NCI-H460 (cell line): ENCODE data around the gene TCTN1. TPM values are rescaled to one million over a fixed set of nuclear protein-coding genes. Genes with fewer than 3 reads are reported as not detected.
"Not testable (repeated sequence)": the region's sequence is repeated elsewhere in the genome, so short reads cannot be mapped to it uniquely, and the experiment has no call there.

Source experiments
- DNase-seq: peaks from one replicate; pipeline ENCODE4 v3.0.0-alpha.2; 2016; ENCODE audit warnings: low read depth; ENCODE audit errors: extremely low read depth
- polyA plus RNA-seq: library from polyadenylated mRNA; depleted of rRNA; stranded (reverse); fragments of >200 nt; gene quantifications from 2 replicates; pipeline ENCODE4 v1.2.3, GENCODE V29; 2014; cell fraction: nucleus; rRNA removed
- total RNA-seq: library from RNA; depleted of rRNA; stranded (reverse); fragments of >200 nt; shearing (Covaris generic); gene quantifications from 2 replicates; pipeline ENCODE4 v1.2.3, GENCODE V29; 2014; rRNA removed

TCTN1 gene
- total RNA-seq, result 38.8 and 42.6 TPM in 2 replicates
- polyA plus RNA-seq, result 68.0 and 94.7 TPM in 2 replicates

DNA sequence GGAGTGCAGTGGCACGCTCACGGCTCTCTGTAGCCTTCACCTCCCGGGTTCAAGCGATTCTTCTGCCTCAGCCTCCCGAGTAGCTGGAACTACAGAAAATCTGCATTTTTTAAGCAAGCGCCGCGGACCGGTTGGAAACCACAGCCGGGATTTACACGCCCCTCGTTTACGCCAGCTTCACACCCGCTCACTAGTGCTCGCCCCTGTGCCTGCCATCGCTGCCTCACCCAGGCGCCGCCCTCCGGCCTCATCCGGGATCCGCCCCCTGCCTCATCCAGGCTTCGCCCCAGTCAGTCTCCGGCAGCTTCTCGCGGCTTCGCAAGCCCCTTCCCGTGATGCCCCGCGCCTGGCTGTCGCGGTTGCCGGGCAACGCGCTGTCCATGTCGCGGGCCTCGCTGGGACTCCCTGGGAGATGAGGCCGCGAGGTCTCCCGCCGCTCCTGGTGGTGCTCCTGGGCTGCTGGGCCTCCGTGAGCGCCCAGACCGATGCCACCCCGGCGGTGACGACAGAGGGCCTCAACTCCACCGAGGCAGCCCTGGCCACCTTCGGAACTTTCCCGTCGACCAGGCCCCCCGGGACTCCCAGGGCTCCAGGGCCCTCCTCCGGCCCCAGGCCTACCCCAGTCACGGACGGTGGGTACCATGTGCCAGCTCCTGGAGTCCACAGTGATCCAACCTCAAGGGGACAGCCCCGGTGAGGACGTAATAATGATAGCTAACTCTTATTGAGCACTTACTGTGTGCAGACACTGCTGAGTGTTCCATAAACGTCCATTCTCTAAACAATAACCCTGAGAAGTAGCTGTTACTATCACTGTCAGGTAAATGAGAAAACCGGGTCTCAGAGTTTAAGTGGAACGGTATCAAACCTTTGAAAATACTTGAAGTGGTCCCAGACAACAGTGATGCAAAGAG, at the start of gene TCTN1:
Gene TCTN1 (plus strand): TSS at position 359 of the 914 bp plus-strand sequence. CDS start 54 bp downstream, at position 413.
- DNase-seq, result peak; percentile 92

DNA sequence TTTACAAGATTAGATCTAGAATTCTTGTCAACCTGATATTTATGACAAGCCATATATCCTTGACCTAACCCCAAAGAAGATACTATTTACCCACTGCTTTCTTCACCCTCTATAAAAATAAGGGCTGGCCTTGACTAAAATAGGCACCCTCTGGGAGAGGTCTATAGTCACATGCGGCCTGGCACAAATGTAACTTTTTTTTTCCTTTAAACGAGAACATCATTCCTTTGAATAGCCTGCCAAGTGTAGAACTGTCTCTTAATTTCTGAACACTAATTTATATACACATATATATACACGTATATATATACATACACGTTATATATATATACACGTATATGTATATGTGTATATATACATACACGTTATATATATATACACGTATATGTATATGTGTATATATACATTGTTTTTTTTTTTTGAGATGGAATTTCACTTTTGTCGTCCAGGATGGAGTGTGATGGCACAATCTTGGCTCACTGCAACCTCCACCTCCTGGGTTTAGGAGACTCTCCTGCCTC, 49.4 kb upstream of the TCTN1 start:
- DNase-seq, result no peak

DNA sequence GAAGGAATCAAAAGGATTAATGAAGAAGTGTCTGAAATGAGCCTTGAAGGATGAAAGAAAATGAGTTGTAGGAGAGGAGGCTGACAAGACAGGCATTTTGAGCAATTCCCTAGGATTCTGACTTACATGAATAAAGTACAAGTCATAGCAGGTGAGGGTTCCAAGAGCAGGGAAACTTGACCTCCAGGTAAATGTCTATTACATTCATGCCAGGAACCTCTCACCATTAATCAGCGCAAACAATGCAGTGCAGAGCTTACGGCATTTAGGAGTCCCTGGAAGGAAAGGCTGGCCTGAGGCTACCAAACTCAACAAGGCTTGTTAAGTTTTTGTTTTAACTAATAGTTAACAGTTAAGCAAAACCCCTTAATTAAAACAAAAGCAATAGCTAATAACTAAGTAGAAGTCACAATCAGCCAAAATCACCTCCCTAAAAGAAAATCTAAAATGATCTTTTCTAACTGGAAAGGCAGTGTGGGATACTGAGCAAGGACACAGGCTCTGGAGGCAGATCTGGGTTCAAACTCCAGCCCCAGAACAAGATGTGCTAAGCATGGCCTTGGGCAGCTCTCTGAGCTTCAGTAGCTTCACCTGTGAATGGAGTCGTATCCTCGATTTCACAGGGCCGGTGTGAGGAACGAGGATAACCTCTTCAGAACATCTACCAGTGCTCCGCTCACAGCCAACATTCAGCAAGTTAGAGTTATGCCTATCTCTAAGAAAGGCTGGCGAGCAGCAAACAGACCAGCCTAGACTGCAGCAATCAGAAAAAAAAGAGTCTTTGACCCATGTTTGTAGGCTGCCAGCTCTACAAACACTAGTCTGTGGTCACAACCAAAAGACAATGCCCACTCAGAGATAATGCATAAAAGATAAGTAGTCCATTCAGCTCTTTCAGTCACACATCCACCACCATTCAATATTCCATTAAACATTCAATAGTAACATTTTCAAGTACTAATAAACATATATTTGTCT, 47.7 kb upstream of the TCTN1 start:
- no peak for DNase-seq

DNA sequence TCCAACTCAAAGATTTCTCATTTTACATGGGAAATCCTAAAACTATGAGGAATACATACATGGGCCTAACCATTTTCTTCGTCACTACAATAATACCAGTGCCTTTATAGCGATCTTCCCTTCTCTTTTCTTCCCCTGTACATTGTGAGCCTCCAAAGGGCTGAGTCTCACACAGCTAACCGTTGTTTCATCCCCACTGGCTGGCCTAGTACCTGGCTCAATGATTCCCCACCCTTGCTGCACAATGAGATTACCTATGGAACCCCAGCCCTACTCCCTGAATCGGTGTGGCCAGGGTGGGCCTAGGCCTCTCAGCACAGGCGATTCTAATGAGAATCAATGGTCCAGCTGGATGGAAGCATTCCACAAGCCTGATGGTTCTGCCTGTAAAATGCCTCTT, 46.9 kb upstream of the TCTN1 start:
- DNase-seq, result no peak

DNA sequence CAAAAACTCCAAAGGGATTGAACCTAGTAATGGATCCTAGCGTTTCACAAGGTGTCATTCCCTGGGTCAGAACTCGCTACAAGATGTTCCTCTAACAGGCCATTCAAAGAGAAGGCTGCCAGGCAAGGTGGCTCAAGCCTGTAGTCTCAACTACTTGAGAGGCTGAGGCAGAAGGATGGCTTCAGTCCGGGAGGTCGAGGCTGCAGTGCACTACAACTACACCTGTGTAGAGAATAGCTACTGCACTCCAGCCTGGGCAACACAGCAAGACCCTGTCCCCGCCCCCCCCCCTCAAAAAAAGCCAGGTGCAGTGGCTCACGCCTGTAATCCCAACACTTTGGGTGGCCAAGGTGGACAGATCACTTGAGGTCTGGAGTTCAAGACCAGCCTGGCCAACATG, 45.2 kb upstream of the TCTN1 start:
- no peak for DNase-seq

DNA sequence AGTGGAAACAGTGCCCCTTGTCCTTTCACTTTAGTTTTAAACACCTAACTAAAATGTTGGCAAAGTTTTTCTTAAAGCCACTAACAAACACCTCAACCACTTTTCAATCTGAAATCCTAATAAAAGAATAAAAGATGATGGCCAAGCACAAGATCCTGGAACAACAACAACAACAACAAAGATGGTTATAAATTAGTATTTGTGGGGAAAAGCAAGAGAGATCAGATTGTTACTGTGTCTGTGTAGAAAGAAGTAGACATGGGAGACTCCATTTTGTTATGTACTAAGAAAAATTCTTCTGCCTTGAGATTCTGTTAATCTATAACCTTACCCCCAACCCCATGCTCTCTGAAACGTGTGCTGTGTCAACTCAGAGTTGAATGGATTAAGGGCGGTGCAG, 44.1 kb upstream of the TCTN1 start:
- not testable (repeated sequence) for DNase-seq

DNA sequence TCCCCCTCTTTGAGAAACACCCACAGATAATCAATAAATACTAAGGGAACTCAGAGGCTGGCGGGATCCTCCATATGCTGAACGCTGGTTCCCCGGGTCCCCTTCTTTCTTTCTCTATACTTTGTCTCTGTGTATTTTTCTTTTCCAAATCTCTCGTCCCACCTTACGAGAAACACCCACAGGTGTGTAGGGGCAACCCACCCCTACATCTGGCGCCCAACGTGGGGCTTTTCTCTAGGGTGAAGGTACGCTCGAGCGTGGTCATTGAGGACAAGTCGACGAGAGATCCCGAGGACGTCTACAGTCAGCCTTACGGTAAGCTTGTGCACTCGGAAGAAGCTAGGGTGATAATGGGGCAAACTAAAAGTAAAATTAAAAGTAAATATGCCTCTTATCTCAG, 43.1 kb upstream of the TCTN1 start:
- not testable (repeated sequence) for DNase-seq

DNA sequence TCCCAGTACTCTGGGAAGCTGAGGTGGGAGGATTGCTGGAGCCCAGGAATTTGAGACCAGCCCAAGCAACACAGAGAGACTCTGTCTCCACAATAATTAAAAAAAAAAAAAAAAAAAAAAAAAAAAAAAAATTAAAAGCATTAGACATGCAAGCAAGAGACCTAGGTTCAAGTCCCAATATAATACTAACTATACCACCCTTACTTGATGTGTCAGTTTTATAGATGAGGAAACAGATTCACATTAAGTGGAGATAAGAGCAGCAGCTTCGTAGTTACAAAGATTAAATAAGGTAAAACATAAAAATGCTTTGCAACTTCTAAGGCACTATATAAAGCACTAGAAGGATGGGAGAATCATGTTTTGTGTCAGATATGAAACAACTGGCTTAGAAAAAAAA, 39.9 kb upstream of the TCTN1 start:
- no peak for DNase-seq

DNA sequence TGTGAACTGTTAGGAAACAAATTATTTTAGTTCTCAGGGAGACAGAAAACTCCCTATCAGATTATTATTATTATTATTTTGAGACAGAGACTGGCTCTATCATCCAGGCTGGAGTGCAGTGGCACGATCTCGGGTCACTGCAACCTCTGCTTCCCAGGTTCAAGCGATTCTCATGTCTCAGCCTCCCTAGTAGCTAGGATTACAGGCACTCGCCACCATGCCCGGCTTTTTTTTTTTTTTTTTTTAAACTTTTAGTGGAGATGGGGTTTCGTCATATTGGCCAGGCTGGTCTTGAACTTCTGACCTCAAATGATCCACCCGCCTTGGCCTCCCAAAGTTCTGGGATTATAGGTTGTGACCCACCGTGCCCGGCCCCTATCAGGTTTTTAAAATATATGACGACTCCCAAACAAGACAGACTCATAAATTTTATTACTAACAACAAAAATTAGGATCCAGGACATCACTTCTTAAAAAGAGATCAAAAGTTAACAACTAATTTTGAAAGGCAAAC, 39.2 kb upstream of the TCTN1 start:
- DNase-seq, result not testable (repeated sequence)

DNA sequence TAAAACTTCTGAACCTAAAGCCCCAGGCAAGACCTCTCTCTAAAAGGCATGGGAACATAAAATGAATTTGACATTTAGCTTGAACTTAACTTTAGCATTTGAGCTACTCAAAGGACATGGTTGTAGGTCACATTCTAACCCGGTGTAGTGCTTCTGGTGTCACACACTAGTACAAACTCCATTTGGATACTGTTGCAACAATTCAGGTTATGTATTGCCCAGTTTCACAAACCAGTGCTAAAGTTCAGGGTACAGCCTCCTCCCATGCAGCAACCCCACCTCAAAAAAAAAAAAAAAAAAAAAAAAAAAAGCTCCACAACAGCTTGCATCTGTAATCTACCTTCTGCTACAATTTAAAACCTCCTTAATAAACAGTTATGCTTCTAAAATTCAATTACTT, 38.6 kb upstream of the TCTN1 start:
- peak; percentile 46 for DNase-seq

DNA sequence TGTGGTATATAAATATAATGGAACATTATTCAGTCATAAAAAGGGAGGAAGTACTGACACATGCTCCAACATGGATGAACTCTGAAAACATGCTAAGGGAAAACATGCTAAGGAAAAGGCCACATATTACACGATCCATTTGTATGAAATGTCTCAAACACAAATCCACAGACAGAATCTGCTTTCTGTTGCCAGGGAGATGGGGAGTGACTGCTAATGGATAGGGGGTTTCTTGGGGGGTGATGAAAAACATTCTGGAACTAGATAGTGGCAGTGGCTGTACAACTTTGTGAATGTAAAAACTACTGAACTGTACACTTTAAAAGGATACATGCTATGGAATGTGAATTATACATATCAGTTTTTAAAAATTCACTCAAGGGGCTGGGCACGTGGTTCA, 37.4 kb upstream of the TCTN1 start:
- no peak for DNase-seq

DNA sequence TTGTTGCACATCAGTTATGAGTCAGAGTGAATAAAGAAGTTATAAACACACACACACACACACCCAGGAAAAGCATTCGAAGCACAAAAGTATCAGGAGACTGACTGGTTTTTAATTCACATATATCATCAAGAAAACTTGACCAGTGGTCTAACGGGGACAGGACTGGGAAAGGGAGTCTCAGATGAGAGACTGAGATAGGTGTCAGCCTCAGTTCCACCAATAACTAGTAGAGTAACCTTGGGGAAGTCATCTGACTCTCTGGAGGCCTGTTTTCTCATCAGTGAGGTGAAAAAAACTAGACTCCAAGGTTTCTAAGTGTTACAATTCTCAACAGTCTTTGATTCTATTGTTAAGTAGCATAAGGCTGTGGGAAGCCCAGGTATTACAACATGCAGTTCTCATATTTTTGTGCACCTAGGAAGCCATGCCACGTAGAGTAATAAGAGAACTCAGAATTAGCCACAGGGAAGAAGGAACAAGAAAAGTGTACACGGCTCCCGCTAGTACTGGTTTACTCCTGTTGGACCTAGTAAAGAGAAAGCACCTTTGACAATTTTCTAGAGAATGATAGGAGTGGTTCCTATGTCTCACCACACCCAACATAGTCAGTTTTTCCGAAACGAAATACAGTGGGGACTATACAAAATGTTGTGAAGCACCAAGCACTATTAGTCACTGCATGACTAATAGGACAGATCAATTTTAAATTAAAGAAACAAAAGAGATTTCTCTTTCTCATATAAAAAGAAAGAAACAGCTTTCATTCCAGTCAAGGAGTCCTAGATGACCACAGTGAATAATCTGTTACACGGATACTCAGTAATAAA, 35.9 kb upstream of the TCTN1 start:
- DNase-seq, result peak; percentile 49

DNA sequence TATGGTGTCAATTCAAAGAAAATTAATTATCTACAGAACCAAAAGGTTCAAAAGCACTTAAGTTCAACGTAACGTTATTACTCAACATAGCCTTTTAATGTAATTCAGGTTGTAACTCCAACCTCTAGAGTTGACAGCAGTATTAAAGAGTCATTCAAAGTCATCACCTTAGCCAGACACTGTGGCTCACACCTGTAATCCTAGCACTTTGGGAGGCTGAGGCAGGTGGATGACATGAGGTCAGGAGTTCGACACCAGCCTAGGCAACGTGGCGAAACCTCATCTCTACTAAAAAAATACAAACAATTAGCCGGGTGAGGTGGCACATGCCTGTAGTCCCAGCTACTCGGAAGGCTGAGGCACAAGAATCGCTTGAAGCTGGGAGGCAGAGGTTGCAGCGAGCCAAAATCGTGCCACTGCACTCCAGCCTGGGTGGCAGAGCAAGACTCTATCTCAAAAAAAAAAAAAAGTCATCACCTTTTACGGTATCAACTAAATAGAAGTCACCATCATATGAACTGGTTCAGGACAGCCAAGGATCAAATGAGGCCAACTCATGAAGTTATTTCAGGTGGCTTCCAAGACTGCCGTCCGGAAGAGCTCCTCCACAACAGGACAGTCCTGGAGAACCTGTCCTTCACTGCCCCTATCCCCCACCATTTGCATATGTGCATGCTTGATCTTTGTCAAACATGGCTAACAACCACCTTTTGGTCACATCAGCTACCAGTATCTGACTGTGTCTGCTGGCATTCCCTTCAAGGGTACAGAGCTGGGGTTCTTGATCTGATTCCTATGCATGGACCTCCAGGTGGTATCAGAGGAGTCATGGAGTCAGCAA, 35.0 kb upstream of the TCTN1 start:
- no peak for DNase-seq

DNA sequence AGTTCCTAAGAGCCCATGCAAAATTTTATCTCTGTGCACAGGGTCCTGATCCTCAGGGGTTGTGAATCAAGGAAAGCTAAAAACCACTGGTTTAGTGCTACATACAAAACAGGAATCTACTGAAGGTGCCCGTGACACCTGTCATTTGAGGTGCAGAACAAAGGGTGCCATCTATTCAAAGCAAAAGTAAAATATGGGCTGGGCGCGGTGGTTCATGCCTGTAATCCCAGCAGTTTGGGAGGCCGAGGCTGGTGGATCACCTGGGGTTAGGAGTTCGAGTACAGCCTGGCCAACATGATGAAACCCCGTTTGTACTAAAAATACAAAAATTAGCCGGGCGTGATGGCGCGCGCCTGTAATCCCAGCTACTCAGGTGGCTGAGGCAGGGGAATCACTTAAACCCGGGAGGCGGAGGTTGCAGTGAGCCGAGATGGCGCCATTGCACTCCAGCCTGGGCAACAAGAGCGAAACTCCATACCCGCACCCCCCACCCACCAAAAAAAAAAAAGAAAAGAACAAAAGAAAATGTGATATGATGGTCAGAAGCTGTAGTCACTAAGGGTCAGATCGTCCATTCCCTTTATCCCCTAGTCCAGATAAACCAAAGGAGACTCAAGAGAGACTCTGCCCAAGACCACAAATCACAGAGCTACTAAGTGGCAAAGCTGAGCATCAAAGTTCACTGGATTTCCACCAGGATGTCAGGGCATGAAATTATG, 34.2 kb upstream of the TCTN1 start:
- no peak for DNase-seq

DNA sequence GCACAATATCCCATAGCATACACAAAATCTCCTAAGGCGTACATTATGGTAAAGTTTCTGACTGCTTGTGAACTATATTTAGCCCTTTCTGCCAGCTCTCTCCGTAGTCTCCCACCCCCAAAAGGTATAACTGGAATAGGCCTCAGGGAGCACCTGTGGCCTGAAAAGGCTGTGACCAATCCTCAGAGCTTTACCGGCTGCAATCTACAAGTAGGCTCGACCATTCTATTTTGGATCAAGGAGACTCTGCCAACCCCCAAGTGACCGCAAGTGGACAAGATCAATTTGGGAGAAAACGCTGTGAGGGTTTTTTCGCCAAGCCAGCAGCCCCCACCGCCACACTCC, 32.0 kb upstream of the TCTN1 start:
- no peak for DNase-seq

DNA sequence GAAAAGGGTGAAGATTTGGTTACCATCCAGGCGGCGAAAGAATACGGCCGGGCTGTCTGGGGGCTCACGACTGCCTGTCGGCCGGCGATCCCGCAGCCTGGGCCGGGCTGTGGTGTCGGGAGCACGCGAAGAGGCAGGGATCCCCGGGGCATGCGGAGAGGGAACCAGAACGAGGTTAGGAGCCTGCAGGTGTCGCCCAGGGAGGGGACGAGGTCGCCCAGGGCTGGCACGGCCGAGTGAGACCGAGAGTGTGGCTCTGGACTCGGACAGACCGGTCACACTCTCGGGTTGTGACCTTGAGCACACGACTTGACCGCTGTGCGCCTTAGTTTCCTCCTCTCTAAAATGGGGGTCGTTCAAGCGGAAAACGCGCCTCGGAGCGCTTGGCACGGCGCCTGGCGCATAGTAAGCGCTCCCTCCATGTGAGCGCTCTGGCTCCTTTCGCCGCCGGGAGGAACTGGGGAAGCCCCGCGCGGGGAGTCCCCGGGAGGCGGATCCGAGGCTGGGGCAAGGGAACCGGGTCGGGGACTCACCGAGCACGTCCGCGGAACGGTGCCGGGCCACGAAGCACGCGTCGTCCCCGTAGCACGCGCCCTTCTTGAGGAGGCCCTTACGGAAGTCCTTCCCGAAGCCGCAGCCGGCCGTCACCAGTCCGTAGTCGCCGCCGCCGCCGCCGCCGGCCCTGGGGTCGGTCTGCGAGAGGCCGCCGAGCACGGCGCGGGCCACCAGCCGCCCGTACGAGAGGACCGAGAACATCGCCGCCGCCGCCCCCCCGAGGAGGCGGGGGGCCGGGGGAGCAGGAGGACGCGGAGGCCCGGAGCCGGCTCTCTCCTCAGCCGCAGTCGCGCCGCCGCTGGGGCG, 31.4 kb upstream of the TCTN1 start:
- DNase-seq, result no peak
